Transverse colon (tissue), 4 donors: ENCODE data around the gene SDK1.

Experiments used
- CTCF ChIP-seq, 5 experiments: fragments of 200-600 bp in 3 of 5; fragments of 450-650 bp in 2 of 5; sonication (generic) in 3 of 5; IDR thresholded peaks; 1 replicate in 2 of 5; 2 replicates in 3 of 5; pipeline ENCODE4 v1.5.1; 2016 to 2017; ENCODE audit warnings: antibody characterized with exemption in 5 of 5, inconsistent platforms in 3 of 5, mild to moderate bottlenecking in 2 of 5, moderate library complexity in 1 of 5
- EP300 ChIP-seq: sonication (generic); formaldehyde crosslinking; IDR thresholded peaks from one replicate; pipeline ENCODE4 v1.6.1; 2017; ENCODE audit warnings: antibody characterized with exemption, low read depth
- POLR2A ChIP-seq: fragments of 450-650 bp; IDR thresholded peaks from one replicate; pipeline ENCODE4 v1.6.1; 2016; ENCODE audit warnings: antibody characterized with exemption, mild to moderate bottlenecking, moderate library complexity
- POLR2AphosphoS5 ChIP-seq, 3 donors: sonication (generic); formaldehyde crosslinking; IDR thresholded peaks; one replicate each; pipeline ENCODE4 v1.6.1; 2016; ENCODE audit warnings: antibody characterized with exemption in 3 of 3

- TF ChIP-seq POLR2A (no peak), CTCF (IDR thresholded peaks at IDR 0.05) (no peak), POLR2AphosphoS5 (IDR thresholded peaks at IDR 0.05) (no peak), EP300 (no peak)
These were observed 702.5 kb downstream of the SDK1 start for GRCh38 chr7:4003503-4003902.
